Activated CD4-positive, alpha-beta T cell treated with anti-CD3 and anti-CD28 coated beads for 36 hours (primary cell): ENCODE data around the gene CYB561. TPM values are rescaled to one million over a fixed set of nuclear protein-coding genes. Genes with fewer than 3 reads are reported as not detected.

Source experiments
- ATAC-seq: fragments of 200-7000 bp; cut with Tn5 transposase; one replicate; pipeline ENCODE4 v1.10.0; 2021; ENCODE audit warnings: mild to moderate bottlenecking, moderate library complexity
- CTCF ChIA-PET: fragments of 350-600 bp; sonication (Branson Sonifier 250); formaldehyde crosslinking; loops from one replicate; lab custom pipeline; 2021; ENCODE audit warnings: antibody characterized with exemption; lab: Charles Lee
- POLR2A ChIA-PET: fragments of 350-600 bp; sonication (Branson Sonifier 250); formaldehyde crosslinking; loops from one replicate; lab custom pipeline; 2021; ENCODE audit warnings: antibody characterized with exemption, inconsistent platforms; lab: Charles Lee
- DNase-seq: peaks from one replicate; pipeline ENCODE4 v3.0.0-alpha.2; 2020
- H3K27ac Mint-ChIP-seq: one replicate; pipeline ENCODE4 v1.8.0; 2021; ENCODE audit warnings: mixed read lengths
- H3K27me3 Mint-ChIP-seq: one replicate; pipeline ENCODE4 v1.8.0; 2021; ENCODE audit warnings: mixed read lengths
- H3K36me3 Mint-ChIP-seq: one replicate; pipeline ENCODE4 v1.8.0; 2021; ENCODE audit warnings: low read depth, mixed read lengths
- H3K4me1 Mint-ChIP-seq: one replicate; pipeline ENCODE4 v1.8.0; 2021; ENCODE audit warnings: mixed read lengths
- H3K4me3 Mint-ChIP-seq: one replicate; pipeline ENCODE4 v1.8.0; 2021; ENCODE audit warnings: mild to moderate bottlenecking, moderate library complexity, mixed read lengths
- H3K9me3 Mint-ChIP-seq: one replicate; pipeline ENCODE4 v1.8.0; 2021; ENCODE audit warnings: low read depth, mixed read lengths
- intact Hi-C, 2 experiments: fragments of 100-400 bp; cut with DNase I in 1 of 2; cut with micrococcal nuclease in 1 of 2; formaldehyde crosslinking; loops; one replicate each; pipeline versions ENCODE4 v1.14.2 to v1.15.1; 2022 to 2024; cut with DNase I, micrococcal nuclease
- total RNA-seq, 2 experiments: library from RNA; stranded (reverse); gene quantifications; one replicate each; pipeline ENCODE4 v1.2.3, GENCODE V29; 2021

The CYB561 gene
- total RNA-seq, 2 experiments from 2014 or later, result 2.5 to 3.0 TPM

DNA sequence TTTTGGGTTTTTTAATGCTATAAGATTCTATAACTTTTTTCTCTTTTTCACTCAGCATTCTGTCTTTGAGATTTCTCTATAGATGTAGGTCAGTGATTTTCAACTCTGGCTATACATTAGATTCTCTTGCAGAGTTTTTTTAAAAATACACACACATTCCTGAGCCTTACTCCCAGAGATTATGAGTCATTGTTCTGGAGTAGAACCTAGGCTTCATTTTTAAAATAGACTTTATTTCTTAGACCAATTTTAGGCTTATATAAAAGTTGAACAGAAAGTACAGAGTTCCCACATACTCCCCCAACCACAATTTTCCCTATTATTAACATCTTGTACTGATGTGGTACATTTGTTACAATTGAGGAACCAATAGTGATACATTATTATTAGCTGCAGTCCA is 63.3 kb downstream of the CYB561 start:
- H3K9me3 Mint-ChIP-seq, result no peaks in the 10 kb centered on the region
- no peak for ATAC-seq
- peaks cover 3% of the 10 kb centered on the region for H3K36me3 Mint-ChIP-seq
- no peak overlapping the region for H3K4me3 Mint-ChIP-seq
- DNase-seq, result no peak
- no peaks in the 10 kb centered on the region for H3K27me3 Mint-ChIP-seq
- H3K4me1 Mint-ChIP-seq, result peaks cover 2% of the 10 kb centered on the region
- POLR2A ChIA-PET, result no interaction called here
- intact Hi-C loops, result no loop called here
- CTCF ChIA-PET, result interaction anchor here (0.6 to 3.2 kb wide), 3 partner anchors 24 to 325 kb away, joined by 3 to 10 read pairs (median 3); no protein-coding TSS in a partner anchor
- no peak overlapping the region for H3K27ac Mint-ChIP-seq

Other genes with a start within 250 kb of the CYB561 start
- gene ACE, start 30.8 kb upstream of the CYB561 start, total RNA-seq, result under 1 TPM; 0.26 to 0.46 TPM
- not detected for gene KCNH6, start 77.1 kb upstream of the CYB561 start, total RNA-seq
- 100 to 1,000 TPM; 106 to 117 TPM for gene DCAF7, start 104.2 kb upstream of the CYB561 start, total RNA-seq
- 10 to 100 TPM; 25.7 to 29.2 TPM for gene TACO1, start 154.6 kb upstream of the CYB561 start, total RNA-seq
- gene MAP3K3, start 176.1 kb upstream of the CYB561 start, total RNA-seq, result 10 to 100 TPM; 22.4 to 22.9 TPM